Calu3 (cell line): ENCODE measurements around the gene HSPB8. TPM values are rescaled to one million over a fixed set of nuclear protein-coding genes. Genes with fewer than 3 reads are reported as not detected.
A peak's percentile ranks its signal among the peaks of the same experiment; 100 is the strongest.

Source experiments
- BruUV-seq: library from RNA; stranded (reverse); fragments of 400-500 nt; replicated peaks from 2 replicates; lab custom pipeline; 2021; lab: Mats Ljungman, UMichigan
- CTCF ChIA-PET: fragments of 300-600 bp; sonication (Branson Sonifier 250); formaldehyde crosslinking; loops from one replicate; lab custom pipeline; 2022; ENCODE audit warnings: antibody characterized with exemption; lab: Charles Lee
- DNase-seq: peaks from one replicate; pipeline ENCODE4 v3.0.0; 2022
- H3K27ac Mint-ChIP-seq: one replicate; pipeline ENCODE4 v1.8.0; 2022; ENCODE audit warnings: mixed read lengths; ENCODE audit not compliant: unreplicated experiment
- H3K27me3 Mint-ChIP-seq: one replicate; pipeline ENCODE4 v1.8.0; 2022; ENCODE audit warnings: mixed read lengths; ENCODE audit not compliant: unreplicated experiment
- H3K36me3 Mint-ChIP-seq: one replicate; pipeline ENCODE4 v1.8.0; 2022; ENCODE audit warnings: mild to moderate bottlenecking, moderate library complexity, mixed read lengths; ENCODE audit not compliant: insufficient read depth, unreplicated experiment
- H3K4me1 Mint-ChIP-seq: one replicate; pipeline ENCODE4 v1.8.0; 2022; ENCODE audit warnings: mild to moderate bottlenecking, low read depth, mixed read lengths; ENCODE audit not compliant: unreplicated experiment
- H3K4me3 Mint-ChIP-seq: one replicate; pipeline ENCODE4 v1.8.0; 2022; ENCODE audit warnings: mild to moderate bottlenecking, low read depth, moderate library complexity, mixed read lengths; ENCODE audit not compliant: unreplicated experiment
- H3K9me3 Mint-ChIP-seq: one replicate; pipeline ENCODE4 v1.8.0; 2022; ENCODE audit warnings: low read depth, mixed read lengths; ENCODE audit not compliant: unreplicated experiment
- intact Hi-C: fragments of 100-400 bp; cut with micrococcal nuclease; formaldehyde crosslinking; loops from one replicate; pipeline ENCODE4 v1.10.0; 2022; ENCODE audit not compliant: unreplicated experiment
- total RNA-seq: library from RNA; stranded (reverse); gene quantifications from 2 replicates; pipeline ENCODE4 v1.2.3, GENCODE V29; 2022
- TF ChIP-seq, protein P1 (sequence below): fragments of 200-600 bp; IDR thresholded peaks from one replicate; pipeline ENCODE4 v1.8.0; 2022; ENCODE audit warnings: antibody characterized with exemption; ENCODE audit not compliant: unreplicated experiment

Gene HSPB8
- total RNA-seq, 1 experiment from 2014 or later: 2.0 TPM

DNA sequence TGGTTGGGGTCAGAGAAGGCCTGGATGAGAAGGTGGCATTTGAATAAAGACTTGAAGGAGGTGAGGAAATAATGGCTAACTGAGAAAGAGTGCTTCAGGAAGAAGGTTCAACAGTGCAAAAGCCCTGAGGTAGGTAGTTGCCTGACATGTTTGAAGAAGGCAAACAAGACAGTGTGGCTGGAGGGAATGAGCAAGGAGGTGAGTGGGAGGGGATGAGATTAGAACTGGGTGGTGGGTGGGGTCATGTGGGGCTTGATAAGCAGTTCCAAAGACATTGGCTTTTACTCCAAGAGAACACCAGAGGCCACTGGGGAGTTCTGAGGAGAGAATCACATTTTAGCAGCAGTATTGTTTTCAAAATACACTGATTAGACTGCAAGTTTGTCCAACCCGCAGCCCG, 50.5 kb downstream of the HSPB8 start:
- Mint-ChIP-seq H3K36me3 (no peaks in the 10 kb centered on the region), H3K27ac (no peak overlapping the region), H3K4me1 (peaks cover 20% of the 10 kb centered on the region), H3K9me3 (peaks cover 2% of the 10 kb centered on the region), H3K4me3 (no peak overlapping the region), H3K27me3 (peaks cover 49% of the 10 kb centered on the region)
- TF ChIP-seq, protein P1, sequence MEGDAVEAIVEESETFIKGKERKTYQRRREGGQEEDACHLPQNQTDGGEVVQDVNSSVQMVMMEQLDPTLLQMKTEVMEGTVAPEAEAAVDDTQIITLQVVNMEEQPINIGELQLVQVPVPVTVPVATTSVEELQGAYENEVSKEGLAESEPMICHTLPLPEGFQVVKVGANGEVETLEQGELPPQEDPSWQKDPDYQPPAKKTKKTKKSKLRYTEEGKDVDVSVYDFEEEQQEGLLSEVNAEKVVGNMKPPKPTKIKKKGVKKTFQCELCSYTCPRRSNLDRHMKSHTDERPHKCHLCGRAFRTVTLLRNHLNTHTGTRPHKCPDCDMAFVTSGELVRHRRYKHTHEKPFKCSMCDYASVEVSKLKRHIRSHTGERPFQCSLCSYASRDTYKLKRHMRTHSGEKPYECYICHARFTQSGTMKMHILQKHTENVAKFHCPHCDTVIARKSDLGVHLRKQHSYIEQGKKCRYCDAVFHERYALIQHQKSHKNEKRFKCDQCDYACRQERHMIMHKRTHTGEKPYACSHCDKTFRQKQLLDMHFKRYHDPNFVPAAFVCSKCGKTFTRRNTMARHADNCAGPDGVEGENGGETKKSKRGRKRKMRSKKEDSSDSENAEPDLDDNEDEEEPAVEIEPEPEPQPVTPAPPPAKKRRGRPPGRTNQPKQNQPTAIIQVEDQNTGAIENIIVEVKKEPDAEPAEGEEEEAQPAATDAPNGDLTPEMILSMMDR: no peak
- intact Hi-C loops: loop anchor here (5.0 to 10.0 kb wide), 2 partner anchors 47 to 186 kb away; no protein-coding TSS in a partner anchor
- CTCF ChIA-PET: no interaction called here
- BruUV-seq: no TSS peak
- DNase-seq: no peak

DNA sequence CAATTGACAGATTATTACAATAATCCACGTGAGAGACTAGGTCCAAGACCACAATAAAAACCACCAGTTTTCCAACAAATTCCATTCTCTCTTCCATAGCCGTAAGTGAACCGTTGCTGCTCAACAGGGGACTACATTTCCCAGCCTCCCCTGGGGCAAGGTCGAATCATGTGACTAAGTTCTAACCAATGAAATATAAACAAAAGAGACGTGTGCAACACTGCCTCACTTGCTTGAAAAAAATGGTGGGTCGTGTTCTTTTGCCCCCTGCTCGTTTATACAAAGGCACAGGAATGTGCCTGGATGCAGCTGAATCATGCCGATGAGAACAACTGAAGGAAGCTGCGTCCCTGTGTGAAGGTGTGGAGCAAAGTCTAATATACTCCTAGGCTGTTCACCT, 51.1 kb downstream of the HSPB8 start:
- H3K9me3 Mint-ChIP-seq: peaks cover 2% of the 10 kb centered on the region
- H3K4me1 Mint-ChIP-seq: peaks cover 20% of the 10 kb centered on the region
- peak overlapping the region; percentile 46 for H3K4me3 Mint-ChIP-seq
- intact Hi-C loops: loop anchor here (5.0 to 10.0 kb wide), 2 partner anchors 48 to 185 kb away; no protein-coding TSS in a partner anchor
- BruUV-seq: no TSS peak
- no peaks in the 10 kb centered on the region for H3K36me3 Mint-ChIP-seq
- CTCF ChIA-PET: no interaction called here
- peaks cover 54% of the 10 kb centered on the region for H3K27me3 Mint-ChIP-seq
- TF ChIP-seq, protein P1: no peak
- no peak overlapping the region for H3K27ac Mint-ChIP-seq
- DNase-seq: peak; percentile 63

DNA sequence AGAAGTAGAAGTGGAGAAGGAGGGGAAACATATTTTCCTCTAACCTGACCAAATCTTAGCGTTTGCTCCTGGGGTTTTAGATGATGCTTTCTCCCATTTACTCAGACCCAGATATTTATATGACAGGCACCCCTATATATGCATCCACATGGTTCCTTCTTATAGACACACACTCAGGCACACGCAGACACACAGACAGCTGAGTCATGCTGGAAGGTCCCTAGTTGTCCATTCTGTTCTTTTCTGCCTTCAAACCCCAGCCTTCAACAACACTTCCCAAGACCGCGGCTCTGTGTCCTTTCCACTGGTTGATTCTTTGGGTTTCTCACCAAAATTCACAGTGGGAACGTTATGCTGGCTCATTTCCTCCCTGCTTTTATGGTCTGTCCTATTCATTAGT, 52.1 kb downstream of the HSPB8 start:
- no peak overlapping the region for H3K27ac Mint-ChIP-seq
- intact Hi-C loops: no loop called here
- BruUV-seq: no TSS peak

DNA sequence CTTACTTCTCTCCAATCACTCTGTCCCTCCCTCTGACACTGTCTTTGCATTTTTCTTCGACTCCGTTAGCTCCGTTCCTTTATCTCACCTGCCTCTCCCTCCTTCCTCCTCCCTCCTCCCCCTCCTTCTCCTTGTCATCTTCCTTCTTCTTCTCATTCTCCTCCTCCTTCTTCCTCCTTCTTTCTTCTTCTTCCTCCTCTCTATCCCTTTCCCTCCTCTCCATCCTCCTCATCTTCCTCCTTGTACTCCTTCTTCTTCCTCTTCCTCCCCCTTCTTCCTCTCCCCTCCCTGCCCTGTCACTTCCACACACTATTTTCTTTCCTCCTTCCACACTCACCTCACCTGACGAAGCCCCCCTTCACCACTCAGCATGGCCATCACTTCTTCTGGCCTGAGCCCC, 53.0 kb downstream of the HSPB8 start:
- peaks cover 7% of the 10 kb centered on the region for H3K4me1 Mint-ChIP-seq
- no peak overlapping the region for H3K27ac Mint-ChIP-seq
- no peak for DNase-seq
- H3K4me3 Mint-ChIP-seq: no peak overlapping the region
- TF ChIP-seq, protein P1: no peak
- H3K36me3 Mint-ChIP-seq: no peaks in the 10 kb centered on the region
- CTCF ChIA-PET: no interaction called here
- BruUV-seq: no TSS peak
- peaks cover 2% of the 10 kb centered on the region for H3K9me3 Mint-ChIP-seq
- intact Hi-C loops: no loop called here
- peaks cover 57% of the 10 kb centered on the region for H3K27me3 Mint-ChIP-seq

More for the DNA sequence above, 52.1 kb downstream of the HSPB8 start:
- Mint-ChIP-seq H3K36me3 (no peaks in the 10 kb centered on the region), H3K9me3 (peaks cover 2% of the 10 kb centered on the region), H3K4me1 (peaks cover 12% of the 10 kb centered on the region), H3K27me3 (peaks cover 54% of the 10 kb centered on the region), H3K4me3 (no peak overlapping the region)
- CTCF ChIA-PET: no interaction called here
- TF ChIP-seq, protein P1: no peak
- DNase-seq: no peak
